LNCAP (cell line): Measurements from ENCODE around the gene KRTAP13-1.

Experiments used
- TF ChIP-seq, protein P1 (sequence below): fragments of 450-650 bp; IDR thresholded peaks from 2 replicates; pipeline ENCODE4 v1.5.1; 2017; ENCODE audit warnings: mild to moderate bottlenecking

The KRTAP13-1 gene, protein sequence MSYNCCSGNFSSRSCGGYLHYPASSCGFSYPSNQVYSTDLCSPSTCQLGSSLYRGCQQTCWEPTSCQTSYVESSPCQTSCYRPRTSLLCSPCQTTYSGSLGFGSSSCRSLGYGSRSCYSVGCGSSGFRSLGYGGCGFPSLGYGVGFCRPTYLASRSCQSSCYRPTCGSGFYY

DNA sequence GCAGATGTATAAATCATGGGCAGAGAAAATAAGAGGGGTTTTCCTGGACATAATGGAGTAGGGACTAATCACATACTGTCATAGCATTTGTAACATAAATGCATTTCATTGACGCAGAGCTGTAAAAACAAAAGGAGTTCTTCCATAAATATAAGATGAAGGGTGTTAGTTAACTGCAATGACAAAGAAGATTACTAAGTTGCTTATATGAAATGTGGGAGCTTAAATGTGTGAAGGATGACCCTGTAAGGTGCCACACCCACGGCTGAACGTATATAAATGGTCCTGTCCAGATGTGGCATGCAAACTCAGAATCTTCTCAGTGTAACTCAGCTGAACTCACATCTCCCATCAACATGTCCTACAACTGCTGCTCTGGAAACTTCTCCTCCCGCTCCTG is at the start of gene KRTAP13-1:
Gene KRTAP13-1, plus strand, starts transcription at position 301 of the 400 bp plus-strand sequence. Its CDS starts 56 bp downstream, at position 357.
- TF ChIP-seq, protein P1, sequence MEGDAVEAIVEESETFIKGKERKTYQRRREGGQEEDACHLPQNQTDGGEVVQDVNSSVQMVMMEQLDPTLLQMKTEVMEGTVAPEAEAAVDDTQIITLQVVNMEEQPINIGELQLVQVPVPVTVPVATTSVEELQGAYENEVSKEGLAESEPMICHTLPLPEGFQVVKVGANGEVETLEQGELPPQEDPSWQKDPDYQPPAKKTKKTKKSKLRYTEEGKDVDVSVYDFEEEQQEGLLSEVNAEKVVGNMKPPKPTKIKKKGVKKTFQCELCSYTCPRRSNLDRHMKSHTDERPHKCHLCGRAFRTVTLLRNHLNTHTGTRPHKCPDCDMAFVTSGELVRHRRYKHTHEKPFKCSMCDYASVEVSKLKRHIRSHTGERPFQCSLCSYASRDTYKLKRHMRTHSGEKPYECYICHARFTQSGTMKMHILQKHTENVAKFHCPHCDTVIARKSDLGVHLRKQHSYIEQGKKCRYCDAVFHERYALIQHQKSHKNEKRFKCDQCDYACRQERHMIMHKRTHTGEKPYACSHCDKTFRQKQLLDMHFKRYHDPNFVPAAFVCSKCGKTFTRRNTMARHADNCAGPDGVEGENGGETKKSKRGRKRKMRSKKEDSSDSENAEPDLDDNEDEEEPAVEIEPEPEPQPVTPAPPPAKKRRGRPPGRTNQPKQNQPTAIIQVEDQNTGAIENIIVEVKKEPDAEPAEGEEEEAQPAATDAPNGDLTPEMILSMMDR: no peak

DNA sequence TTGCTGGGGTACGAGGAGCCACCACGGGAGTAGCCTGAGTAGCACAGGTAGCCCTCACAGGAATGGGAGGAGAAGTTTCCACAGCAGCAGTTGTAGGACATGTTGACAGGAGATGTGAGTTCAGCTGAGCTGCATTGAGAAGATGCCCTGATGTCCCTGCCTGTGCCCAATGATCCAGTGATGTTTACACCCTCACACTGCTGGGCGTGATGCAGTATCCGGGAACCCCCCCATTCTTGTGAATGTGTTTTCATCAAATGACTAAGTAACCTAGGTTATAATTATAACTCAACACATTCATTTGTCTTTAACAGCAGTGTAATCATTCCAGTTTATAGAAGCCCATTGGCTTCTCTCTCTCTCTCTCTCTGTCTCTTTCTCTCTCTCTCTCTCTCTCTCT is 47.3 kb upstream of the KRTAP13-1 start, which contains the start of gene KRTAP23-1:
Gene KRTAP23-1, minus strand, starts transcription at position 101 of the 400 bp plus-strand sequence. Its CDS starts 0 bp downstream, at position 101.
- TF ChIP-seq, protein P1: no peak

DNA sequence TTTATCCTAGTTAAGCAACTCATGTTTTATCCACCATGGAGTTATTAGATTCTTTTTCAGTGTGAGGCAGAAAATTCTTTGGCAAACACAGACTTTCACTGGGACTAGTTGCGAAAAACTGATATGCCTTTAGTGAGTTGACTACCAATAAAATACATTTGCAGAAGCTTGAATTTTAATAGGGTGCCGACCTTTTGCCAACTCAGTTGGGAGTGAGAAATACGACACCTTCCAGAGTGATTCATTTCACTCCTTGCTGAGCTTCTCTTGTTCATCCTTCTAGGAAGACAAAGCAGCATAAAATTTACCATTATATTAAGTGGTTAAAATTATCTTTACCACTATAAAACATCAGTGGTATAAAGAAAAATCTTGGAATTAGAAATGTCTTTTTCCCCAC is 46.3 kb upstream of the KRTAP13-1 start:
- TF ChIP-seq, protein P1: no peak

DNA sequence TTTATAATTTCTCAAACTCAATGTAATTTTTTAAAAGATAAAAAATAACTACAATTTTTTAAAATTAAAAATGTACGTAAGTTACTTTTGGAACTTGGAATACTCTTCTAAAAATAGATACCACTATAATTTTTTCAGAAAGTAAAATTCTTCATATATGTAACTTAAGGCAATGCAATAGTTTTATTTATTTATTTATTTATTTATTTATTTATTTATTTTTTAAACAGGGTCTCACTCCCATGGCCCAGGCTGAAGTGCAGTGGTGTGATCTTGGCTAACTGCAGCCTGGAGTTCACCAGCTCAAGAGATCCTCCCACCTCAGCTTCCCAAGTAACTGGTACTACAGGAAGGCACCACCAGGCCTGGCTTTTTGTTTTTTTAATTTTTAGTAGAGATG is 44.3 kb upstream of the KRTAP13-1 start:
- TF ChIP-seq, protein P1: no peak

DNA sequence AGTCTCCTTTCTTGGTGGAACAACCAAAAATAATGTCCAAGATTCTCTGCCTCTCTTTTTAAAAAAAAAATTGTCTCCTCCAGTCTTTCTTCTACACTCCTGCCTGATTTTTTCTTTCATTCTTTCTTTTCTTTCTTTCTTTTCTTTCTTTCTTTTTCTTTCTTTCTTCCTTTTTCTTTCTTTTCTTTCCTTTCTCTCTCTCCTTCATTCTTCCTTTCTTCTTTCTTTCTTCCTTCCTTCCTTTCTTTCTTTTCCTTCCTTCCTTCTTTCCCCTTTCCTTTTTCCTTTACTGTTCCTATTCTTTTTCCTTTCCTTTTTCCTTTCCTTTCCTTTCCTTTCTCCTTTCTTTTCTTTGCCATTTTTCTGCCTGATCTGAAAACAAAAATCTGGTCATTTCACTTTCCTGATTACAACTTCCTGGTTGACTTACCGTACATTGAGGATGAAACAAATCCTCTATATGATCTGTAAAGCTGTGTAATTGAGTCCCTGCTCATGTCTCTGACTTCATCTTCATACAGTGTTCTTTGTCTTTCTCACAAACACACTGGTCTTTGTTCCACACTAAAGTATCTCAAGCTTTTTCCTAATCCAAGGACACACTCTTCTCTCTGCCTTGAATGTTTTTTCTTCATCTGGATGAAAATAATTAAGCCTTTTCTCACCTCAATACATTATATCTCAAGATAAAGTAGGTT is 41.4 kb upstream of the KRTAP13-1 start:
- TF ChIP-seq, protein P1: no peak

DNA sequence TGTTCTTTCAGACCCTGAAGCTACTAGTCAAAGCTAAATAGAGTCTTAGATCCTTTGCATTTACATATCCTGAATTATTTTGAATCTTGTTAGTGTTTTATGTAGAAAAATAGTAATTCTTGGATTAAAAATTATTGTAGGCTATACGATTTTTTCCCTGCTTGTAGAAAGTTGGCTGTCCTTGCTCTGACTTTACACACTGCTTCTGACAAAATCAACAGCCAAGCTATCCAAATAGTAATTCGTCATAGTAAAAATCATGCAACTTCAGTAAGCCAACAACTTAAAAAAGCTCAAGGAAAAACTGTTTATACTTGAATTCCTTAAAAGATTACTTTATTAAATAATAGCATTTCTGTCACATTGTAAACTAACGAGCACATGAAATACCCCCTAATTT is 39.9 kb upstream of the KRTAP13-1 start:
- TF ChIP-seq, protein P1: no peak

DNA sequence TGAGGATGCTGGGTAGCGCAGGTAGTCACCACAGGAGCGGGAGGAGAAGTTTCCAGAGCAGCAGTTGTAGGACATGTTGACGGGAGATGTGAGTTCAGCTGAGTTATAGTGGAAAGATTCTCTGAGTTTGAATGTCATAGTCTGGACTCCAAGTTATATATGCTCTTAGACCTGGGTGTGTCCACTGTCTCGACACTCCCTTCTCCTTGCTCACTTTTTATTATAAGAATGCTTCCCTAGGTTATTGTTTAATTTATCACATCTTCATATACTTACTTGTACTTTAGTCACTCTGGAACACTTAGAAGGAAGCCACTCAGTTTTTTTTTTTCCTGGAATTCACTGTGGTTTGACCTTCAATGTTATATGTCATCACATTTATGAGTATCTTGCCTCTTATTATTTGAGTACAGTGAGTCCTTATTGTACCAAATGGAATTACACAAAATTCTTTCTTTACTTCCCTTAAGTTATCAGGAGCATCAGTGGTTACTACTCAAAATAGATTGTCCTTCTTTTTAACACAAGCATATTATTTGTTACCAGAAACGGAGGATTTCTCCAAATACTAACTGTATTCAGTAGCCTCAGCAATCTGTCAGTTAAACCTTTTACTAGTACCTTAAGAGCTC is 23.6 kb upstream of the KRTAP13-1 start, which contains the start of gene KRTAP13-2:
Gene KRTAP13-2, minus strand, starts transcription at position 133 of the 632 bp plus-strand sequence. Its CDS starts 58 bp downstream, at position 75.
- TF ChIP-seq, protein P1: no peak
